NT2/D1 (cell line): ENCODE results near the gene C1orf35.

Experiments
- SUZ12 ChIP-seq: IDR thresholded peaks from 2 replicates; pipeline ENCODE4 v1.6.1; 2011; ENCODE audit not compliant: insufficient read length, insufficient read depth; ENCODE audit errors: extremely low read depth
- YY1 ChIP-seq: IDR thresholded peaks from 2 replicates; pipeline ENCODE4 v1.6.1; 2011; ENCODE audit not compliant: insufficient read length, insufficient read depth
- ZNF274 ChIP-seq: IDR thresholded peaks from 2 replicates; pipeline ENCODE4 v1.6.1; 2011; ENCODE audit warnings: mild to moderate bottlenecking, low read depth, low read length

GRCh38 chr1:228089519-228090380 is 13.4 kb downstream of the C1orf35 start:
- TF ChIP-seq ZNF274 (no peak), YY1 (no peak), SUZ12 (no peak)
